RPMI8226 (cell line): ENCODE data around the gene SNTB2.
"Not testable (repeated sequence)": the region's sequence is repeated elsewhere in the genome, so short reads cannot be mapped to it uniquely, and the experiment has no call there.

Experiments used
- DNase-seq: peaks from one replicate; pipeline ENCODE4 v3.0.0-alpha.2; 2015

The SNTB2 gene

GRCh38 chr16:69239851-69240250 is 52.9 kb downstream of the SNTB2 start:
- no peak for DNase-seq

- no peak for DNase-seq
Observed at GRCh38 chr16:69240331-69240730, 53.4 kb downstream of the SNTB2 start.

- DNase-seq = no peak
Observed at GRCh38 chr16:69241926-69242325, 55.0 kb downstream of the SNTB2 start.

GRCh38 chr16:69243479-69243878 is 56.5 kb downstream of the SNTB2 start:
- DNase-seq = no peak

GRCh38 chr16:69244336-69244735 is 57.4 kb downstream of the SNTB2 start:
- DNase-seq = no peak

- no peak for DNase-seq
Observed at GRCh38 chr16:69250081-69250480, 63.1 kb downstream of the SNTB2 start.

GRCh38 chr16:69253870-69254341 is 66.9 kb downstream of the SNTB2 start:
- no peak for DNase-seq

- DNase-seq = not testable (repeated sequence)
Observed at GRCh38 chr16:69259428-69259764, 72.4 kb downstream of the SNTB2 start.

GRCh38 chr16:69260019-69260418 is 73.1 kb downstream of the SNTB2 start:
- no peak for DNase-seq

- no peak for DNase-seq
Observed at GRCh38 chr16:69260506-69260905, 73.5 kb downstream of the SNTB2 start.

GRCh38 chr16:69266334-69267063 is 79.5 kb downstream of the SNTB2 start:
- DNase-seq = no peak

GRCh38 chr16:69267633-69268032 is 80.7 kb downstream of the SNTB2 start:
- DNase-seq = no peak

- no peak for DNase-seq
Observed at GRCh38 chr16:69270395-69270794, 83.4 kb downstream of the SNTB2 start.

GRCh38 chr16:69270831-69271230 is 83.9 kb downstream of the SNTB2 start:
- DNase-seq = no peak

GRCh38 chr16:69273009-69273408 is 86.0 kb downstream of the SNTB2 start:
- no peak for DNase-seq

GRCh38 chr16:69274699-69275235 is 87.8 kb downstream of the SNTB2 start:
- no peak for DNase-seq

GRCh38 chr16:69276148-69277115 is 89.5 kb downstream of the SNTB2 start:
- DNase-seq = no peak

GRCh38 chr16:69277413-69277812 is 90.4 kb downstream of the SNTB2 start:
- DNase-seq = no peak

- no peak for DNase-seq
Observed at GRCh38 chr16:69283851-69284250, 96.9 kb downstream of the SNTB2 start.

GRCh38 chr16:69285240-69285639 is 98.3 kb downstream of the SNTB2 start:
- no peak for DNase-seq

GRCh38 chr16:69286941-69287713 is 100.2 kb downstream of the SNTB2 start:
- peak; percentile 75 for DNase-seq

- DNase-seq = not testable (repeated sequence)
Observed at GRCh38 chr16:69291657-69292056, 104.7 kb downstream of the SNTB2 start.

GRCh38 chr16:69293401-69293800 is 106.4 kb downstream of the SNTB2 start:
- DNase-seq = no peak
